NK-92 treated with Interleukin-12 subunit alpha and Interleukin-12 subunit beta, amount 100 ng/mL, for 24 hours (cell line): ENCODE data around the gene RBKS.

ENCODE experiments used
- DNase-seq: peaks from one replicate; lab custom pipeline; 2025; lab: John Stamatoyannopoulos, UW

Gene RBKS

GRCh38 chr2:27831279-27832050 lies 58.7 kb downstream of the RBKS start:
- no peak for DNase-seq

GRCh38 chr2:27830656-27831055 lies 59.5 kb downstream of the RBKS start:
- no peak for DNase-seq

GRCh38 chr2:27829791-27830190 lies 60.4 kb downstream of the RBKS start:
- no peak for DNase-seq

DNA sequence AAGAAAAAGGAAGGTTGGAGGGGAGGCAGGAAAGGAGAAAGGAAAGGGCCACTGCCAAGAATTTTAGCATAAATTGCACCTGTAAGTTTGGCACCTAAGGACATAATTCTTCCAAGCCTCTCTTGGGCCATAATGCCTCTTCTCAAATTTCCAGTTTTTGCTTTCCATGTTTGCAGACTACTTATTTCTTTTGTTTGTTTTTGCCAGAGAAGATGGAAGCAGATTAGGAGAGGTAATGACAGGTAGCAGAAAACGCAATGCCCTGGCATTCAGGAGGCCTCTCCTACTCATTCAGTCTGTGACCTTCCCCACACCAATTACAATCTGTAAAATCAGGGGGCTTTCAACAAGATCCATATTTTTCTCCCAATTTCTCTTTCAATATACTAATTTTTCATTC lies 61.9 kb downstream of the RBKS start:
- no peak for DNase-seq

- no peak for DNase-seq
These were observed 65.8 kb downstream of the RBKS start for GRCh38 chr2:27824401-27824800.

GRCh38 chr2:27823569-27823968 lies 66.6 kb downstream of the RBKS start:
- no peak for DNase-seq

- no peak for DNase-seq
These were observed 67.1 kb downstream of the RBKS start for GRCh38 chr2:27823135-27823534.

- DNase-seq = no peak
These were observed 68.1 kb downstream of the RBKS start for GRCh38 chr2:27822049-27822448.

DNA sequence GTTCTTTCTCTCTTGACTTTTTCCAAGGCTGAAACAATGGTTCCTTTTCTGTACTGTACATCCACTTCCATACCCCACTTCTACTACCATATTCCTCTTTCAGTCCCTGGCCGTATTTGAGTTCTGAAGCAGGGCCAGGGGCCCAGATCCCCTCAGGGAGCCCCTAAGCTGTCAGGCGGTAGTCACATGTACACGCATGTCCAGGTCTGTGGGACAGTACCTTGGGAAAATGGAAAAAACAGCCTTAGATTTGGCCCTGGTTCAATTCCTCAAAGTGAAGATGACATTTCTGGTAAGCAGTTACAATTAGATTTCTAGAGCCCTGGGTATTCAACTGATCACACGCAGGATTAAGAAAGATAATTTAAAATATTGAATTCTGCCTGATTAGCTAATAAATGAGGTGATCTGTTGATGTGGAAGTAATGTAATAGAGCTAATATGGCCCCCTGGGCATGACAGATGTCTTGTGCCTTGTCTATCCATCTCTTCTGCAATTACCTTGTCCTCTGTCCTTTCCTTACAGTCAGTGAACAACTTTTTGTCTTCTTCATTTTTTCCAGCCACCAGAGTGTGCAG lies 74.2 kb downstream of the RBKS start:
- no peak for DNase-seq

DNA sequence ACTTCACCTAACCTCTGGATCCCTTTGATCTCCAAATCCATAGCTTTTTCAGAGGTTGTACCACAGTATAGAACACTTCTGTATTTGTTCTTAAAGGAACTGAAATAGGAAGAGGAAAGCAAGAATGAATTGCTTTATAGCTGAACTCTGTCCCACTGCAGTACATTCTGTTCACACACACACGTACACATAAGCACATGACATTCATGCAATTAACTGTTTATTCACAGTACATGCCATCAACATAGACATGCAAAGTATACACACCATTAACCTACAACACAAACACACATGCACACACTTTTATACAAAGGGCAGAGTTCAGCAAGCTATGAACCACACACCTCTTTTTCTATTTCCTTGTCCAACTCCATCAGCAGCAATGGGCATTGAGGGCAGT lies 75.4 kb downstream of the RBKS start:
- DNase-seq = no peak

DNA sequence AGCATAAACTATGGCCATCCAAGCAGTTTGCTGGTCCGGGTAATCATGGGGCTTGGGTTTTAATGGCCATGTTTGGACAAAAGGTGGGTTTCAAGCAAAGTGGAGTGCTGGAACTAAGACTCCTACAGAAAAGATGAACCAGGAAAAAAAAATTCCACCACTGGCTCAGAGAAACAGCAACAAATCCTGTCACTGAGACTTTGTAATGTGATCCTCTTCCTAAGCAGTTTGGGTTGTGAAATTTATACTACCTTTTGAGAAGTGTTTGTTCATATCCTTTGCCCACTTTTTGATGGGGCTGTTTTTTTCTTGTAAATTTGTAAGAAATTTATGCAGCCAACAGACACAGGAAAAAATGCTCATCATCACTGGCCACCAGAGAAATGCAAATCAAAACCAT lies 78.4 kb downstream of the RBKS start:
- DNase-seq = no peak

GRCh38 chr2:27810455-27810854 lies 79.7 kb downstream of the RBKS start:
- no peak for DNase-seq

DNA sequence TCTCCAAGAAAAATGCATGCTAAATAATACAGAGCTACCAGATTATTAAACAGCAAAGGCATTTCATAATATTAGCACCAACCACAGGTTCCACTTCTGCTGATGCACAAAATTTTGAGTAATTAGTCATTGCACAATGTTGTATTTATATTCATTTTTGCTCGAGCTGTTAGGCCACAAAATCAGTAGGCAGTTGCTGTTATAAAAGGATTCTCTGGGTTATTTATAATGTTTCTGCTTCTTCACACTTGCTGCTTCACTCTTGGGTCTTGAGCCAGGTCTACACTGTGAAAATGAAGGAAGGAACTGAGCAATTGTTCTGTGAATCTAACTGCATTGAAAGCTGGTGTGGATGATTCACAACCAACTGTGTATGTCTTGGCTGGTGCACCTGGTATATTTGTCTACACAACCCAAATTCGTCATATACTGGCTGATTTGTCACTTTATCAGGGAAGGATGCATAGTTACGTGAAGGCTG lies 80.4 kb downstream of the RBKS start:
- DNase-seq = no peak

GRCh38 chr2:27808984-27809383 lies 81.2 kb downstream of the RBKS start:
- DNase-seq = no peak

DNA sequence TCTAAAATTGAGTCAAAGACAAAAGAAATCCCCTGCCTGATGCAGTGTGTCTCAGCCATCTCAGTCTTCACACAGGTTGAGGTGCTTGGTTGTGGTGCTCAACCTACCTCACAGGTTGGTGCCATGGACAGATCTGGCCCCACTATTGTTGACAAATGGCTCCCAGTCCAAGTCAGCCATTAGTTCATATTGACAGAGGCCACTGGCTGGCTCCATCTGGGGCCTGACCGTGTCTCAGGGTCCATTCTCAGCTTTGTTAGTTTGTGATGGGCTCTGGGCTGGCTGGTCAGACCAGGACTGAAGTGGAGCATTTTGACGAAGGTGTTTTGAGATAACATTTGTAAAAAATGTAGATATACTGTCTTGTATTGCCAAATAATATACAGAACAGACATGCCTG lies 81.8 kb downstream of the RBKS start:
- DNase-seq = no peak

DNA sequence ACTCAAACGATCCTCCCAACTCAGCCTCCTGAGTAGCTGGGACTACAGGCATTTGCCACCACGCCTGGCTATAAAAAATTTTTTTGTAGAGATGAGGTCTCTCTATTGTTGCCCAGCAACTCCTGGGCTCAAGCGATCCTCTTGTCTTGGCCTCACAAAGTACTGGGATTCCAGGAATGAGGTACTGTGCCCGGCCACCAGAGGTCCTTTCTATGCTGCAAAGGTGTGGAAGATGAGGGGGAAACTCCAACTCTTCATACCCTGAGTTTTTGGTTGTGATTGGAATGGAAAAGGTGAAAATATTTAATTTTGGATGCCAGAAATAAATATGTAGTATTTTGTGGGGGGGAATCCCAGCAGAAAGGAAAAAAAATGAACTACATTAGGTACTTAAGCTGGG lies 82.7 kb downstream of the RBKS start:
- DNase-seq = no peak

GRCh38 chr2:27806311-27807059 lies 83.7 kb downstream of the RBKS start:
- DNase-seq = no peak

- no peak for DNase-seq
These were observed 85.0 kb downstream of the RBKS start for GRCh38 chr2:27805180-27805579.

DNA sequence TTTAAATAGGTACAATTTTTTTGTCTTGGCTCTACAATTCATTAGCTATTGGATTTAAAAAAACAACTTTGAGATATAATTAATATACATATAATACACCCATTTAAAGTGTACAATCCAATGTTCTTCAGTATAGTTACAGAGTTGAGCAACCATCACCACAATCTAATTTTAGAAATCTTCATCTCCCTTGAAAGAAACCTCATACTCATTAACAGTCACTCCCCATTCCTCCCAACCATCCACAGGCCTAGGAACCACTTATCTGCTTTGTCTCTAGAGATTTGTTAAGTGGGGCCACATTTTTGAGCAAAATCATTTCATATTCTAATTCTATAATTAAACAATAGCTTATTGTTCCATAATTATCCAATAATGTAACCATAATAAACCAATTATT lies 86.0 kb downstream of the RBKS start:
- DNase-seq = no peak

DNA sequence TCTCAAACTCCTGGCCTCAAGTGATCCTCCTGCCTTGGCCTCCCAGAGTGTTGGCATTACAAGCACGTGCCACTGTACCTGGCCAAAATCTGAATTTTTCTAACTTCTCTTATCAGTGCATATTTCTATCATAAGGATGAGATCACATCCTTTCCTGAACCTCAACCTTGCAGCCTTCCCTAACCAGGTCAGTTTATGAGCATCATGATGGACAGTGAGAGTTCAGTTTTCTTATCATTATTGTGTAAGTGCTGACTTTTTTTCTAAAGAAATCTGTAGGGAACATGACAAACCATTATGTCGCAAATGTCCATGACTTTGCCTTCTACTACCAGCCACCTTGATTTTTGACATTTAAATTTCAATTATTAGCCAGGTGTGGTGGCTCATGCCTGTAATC lies 87.1 kb downstream of the RBKS start:
- no peak for DNase-seq

GRCh38 chr2:27802547-27802946 lies 87.6 kb downstream of the RBKS start:
- DNase-seq = no peak

- no peak for DNase-seq
These were observed 89.3 kb downstream of the RBKS start for GRCh38 chr2:27800856-27801255.

- DNase-seq = no peak
These were observed 90.6 kb downstream of the RBKS start for GRCh38 chr2:27799646-27800010.
